DMS153 treated with DMSO at 0.1 percent for 48 hours (cell line): ENCODE results near the gene WDR54.
A peak's percentile ranks its signal among the peaks of the same experiment; 100 is the strongest.

ENCODE experiments used
- DNase-seq: peaks from one replicate; lab custom pipeline; 2025; ENCODE audit not compliant: unreplicated experiment; lab: John Stamatoyannopoulos, UW

The WDR54 gene, protein sequence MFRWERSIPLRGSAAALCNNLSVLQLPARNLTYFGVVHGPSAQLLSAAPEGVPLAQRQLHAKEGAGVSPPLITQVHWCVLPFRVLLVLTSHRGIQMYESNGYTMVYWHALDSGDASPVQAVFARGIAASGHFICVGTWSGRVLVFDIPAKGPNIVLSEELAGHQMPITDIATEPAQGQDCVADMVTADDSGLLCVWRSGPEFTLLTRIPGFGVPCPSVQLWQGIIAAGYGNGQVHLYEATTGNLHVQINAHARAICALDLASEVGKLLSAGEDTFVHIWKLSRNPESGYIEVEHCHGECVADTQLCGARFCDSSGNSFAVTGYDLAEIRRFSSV

GRCh38 chr2:74421221-74421870 lies at the start of gene WDR54, which contains the start of gene C2orf81:
WDR54 (plus strand) TSS chr2:74421730; CDS start chr2:74422154, 424 bp downstream.
C2orf81 (minus strand) TSS chr2:74421619; CDS start chr2:74421560, 59 bp downstream.
- peak; percentile 84 for DNase-seq

DNA sequence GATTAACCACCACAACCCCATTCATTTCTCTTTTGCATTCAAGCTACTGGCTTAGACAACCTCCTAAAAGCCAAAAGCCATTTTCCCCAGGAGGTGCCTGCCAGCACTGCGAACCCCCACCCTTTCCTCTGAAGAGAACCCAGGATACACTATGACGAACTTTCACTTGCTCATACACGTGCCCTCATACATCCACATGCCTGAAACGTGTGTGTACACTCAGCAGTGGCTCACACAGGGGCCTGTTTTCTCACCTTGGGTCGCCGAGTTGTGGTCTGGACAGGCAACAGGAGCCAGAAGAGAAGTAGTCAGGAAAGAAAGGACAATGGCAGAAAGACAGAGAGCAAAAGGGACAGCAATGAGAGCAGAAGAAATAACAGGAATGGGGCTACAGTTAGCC lies 48.9 kb upstream of the WDR54 start:
- DNase-seq = no peak

DNA sequence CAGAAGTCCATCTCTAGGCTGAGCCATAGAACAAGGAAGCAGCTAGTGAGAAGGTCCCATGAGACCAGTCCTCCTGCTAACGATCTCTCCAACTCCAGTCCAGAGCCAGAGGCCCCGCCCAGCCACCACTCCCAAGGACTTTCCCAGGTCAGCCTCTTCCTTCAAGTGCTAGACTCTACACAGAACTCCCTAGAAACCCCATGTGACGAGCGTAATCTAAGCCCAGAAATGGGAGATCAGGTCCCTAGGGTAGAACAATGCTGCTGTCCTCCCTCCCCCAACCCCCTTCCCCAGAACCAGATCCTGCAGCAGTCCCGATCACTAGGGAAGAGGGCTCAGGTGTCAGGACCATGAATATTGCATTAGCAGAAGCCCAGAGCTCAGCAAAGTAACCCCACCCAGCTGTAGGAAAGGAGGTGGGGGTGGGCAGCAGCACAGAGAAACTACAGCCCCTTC lies 48.3 kb upstream of the WDR54 start:
- peak; percentile 31 for DNase-seq

GRCh38 chr2:74373985-74374384 lies 47.5 kb upstream of the WDR54 start:
- no peak for DNase-seq

DNA sequence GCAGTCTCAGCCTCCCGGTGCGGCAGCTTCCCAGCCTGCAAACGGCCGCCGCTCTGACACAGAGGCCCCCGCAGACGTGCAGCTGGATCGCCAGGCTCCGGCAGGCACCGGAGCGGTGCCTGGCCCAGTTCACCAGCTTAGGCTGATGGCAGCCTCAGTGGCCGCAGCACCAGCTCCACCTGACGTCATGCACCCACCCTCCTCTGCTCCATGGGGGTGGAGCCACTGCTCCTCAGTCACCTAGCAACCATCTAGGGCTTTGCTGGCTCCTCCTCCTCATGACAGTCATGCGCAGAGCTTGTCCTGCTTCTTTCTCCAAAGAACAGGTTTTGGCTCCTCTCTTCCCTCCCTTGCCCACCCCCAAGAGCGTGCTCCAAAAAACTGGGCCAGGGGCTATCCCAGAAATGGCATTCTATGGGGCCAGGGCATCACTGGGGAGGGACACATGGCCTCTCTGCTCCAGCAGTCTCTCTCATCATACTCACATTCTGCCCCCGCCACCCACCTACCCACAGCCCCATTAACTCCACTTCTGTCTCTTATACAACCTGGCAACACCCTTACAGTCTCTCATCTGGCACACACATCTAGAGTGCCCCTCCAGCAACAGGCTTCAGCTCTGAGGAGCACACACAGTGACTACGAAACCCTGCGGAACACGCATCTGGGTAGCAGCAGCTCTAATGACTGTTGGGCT lies 46.9 kb upstream of the WDR54 start:
- peak; percentile 85 for DNase-seq

DNA sequence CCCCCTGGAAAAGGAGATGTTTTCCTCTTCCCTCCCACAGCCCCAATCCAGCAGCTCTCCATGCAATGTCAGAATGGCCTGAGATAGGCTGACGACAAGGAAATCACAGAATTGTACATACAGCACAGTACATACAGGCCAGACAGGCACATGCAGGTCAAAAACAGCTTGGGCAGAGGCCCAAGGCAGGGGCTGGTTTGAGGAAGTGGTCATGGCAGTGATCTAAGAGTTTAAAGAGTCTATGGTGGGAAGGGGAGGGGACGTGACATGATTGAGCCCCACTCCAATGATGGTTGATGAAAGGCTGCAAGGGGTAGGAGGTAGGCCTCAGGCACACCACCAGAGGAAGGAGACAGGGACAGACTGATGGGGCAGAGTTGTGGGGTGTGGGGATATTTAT lies 45.7 kb upstream of the WDR54 start:
- no peak for DNase-seq

DNA sequence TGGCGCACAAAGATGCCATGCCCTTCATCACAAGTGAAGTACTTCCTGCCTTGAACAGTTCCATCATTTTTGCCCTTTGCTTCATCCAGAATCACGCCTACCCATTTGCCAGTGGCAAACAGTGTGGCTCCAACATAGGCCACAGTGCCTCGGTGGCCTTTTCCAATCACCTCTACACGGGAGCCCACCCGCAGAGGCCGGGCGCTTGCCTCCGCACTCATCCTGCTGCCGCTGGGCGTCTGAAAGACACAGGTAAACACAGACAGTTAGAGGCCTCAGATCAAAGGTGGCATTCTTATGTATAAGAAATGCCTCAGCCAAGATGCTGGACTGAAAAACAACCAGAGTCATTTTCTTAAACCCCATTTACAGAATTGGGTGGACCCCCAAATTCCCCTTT lies 43.5 kb upstream of the WDR54 start:
- no peak for DNase-seq

DNA sequence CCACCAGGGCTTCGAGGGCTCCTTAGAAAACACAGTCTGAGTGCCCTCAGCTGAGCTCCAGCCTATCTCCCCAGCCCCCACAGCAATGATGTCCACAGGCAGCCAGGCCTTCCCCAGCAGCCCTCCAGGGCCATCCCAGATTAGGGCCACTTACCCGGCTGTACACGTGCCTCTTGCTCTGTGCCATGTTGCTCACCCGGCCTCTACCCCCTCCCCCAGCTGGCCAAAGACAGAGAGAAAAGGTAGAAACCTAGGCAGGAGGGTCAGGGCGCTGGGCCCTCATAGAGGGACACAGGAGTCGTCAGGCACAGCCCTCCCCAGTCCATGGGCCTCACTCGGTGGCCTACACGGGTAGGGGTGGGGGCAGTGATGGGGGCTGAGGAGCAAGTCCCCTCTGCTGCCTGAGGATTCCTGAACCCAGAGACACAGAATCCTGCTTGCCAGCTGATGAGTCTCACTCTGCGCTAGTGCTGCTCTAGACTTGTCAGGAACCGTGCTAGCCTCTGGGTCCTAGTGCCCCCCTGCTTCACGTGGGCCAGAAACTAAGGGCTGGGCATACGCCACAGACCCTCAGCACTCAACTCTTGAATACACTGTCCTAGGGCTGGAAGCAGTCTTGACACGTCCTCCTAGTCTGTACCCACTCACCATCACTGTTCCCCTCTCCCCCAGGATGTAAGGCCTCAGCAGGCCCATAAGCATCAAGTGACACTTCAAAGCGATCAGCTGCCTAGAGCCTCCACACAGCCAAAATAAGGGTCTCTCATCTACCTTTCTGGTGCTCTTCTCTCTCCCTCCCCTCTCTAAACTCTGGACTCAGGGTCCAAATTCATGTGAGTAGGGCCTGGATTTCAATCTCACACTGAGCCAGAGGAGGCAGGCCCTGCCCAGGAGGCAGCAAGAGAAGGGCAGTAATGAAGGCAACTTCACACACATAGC lies 41.4 kb upstream of the WDR54 start, which contains the start of gene DCTN1:
TSS of gene DCTN1 (minus strand) at position 461 of the 939 bp plus-strand sequence. CDS start at position 187, 274 bp downstream.
- no peak for DNase-seq

DNA sequence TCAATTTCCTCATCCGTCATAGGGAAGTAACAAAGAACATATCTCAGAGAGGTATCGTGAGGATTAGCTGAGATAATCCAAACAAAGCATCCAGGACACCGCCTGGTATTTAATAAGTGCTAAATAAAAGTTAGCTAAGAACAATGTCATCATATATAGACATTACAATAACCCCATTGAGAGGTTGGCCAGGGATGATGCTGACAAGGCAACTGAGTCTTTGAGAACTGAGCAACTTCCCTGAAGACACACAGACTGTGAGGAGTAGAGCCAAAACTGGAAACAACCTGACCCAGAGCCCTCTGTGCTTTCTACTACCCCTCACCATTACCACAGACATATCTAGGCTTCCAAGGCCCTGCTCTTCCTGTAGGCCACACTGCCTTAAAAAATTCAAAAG lies 39.8 kb upstream of the WDR54 start:
- no peak for DNase-seq

- no peak for DNase-seq
Observed at GRCh38 chr2:74383254-74383653, 38.3 kb upstream of the WDR54 start.

DNA sequence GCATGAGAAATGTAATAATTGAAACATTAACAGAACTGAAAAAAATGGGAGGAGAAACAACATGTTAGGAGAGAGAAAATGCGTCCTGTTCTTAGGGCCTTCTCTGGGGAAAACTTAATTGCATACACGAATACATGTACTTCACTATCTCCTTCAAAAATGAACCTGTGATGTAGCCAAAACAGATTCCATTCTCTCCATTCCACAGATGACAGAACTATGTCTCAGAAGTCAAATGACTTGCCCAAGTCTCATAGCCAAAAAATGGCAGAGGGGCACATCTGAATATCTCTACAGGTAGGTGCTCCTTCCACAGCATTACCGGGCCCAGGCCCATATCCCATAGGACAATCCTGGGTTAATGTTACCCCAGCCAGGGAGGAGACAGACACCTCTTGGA lies 37.5 kb upstream of the WDR54 start:
- DNase-seq = no peak

- DNase-seq = no peak
Observed at GRCh38 chr2:74385396-74385795, 36.1 kb upstream of the WDR54 start.

DNA sequence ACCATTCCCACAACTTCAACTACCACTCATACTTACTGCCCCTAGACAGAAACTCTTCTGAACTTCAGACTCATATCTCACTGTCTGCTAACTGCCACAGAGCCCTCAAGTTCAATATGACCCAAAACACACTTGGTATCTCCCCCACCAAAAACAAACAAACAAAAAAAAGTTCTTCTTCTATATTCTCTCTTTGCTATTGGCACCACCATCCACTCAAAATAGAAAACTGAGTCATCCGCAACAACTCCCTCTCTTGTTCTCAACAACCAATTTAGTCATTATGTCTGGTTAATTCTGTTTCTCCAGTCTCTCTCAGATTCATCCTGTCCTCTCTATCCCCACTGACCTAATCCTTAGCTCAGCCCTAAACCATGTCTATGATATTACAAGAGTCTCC lies 34.2 kb upstream of the WDR54 start:
- DNase-seq = no peak

- no peak for DNase-seq
Observed at GRCh38 chr2:74390606-74391005, 30.9 kb upstream of the WDR54 start.

DNA sequence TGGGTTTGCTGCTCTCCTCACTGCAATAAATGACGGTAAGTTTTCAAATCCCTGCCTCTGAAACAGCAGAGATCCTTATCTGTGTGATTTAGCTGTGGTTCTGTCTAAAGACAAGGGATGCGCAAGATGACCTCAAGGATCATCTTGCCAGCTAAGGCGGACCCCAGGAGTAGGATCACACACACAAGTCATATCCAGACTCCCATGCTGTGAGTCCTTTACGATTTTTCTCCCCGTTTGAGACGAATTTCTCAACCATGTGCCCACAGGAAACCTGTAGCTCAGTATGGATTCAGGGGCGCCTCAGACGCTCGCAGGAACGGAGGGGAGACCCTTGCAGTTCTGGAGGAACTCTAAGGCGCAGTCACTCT lies 30.3 kb upstream of the WDR54 start:
- no peak for DNase-seq

DNA sequence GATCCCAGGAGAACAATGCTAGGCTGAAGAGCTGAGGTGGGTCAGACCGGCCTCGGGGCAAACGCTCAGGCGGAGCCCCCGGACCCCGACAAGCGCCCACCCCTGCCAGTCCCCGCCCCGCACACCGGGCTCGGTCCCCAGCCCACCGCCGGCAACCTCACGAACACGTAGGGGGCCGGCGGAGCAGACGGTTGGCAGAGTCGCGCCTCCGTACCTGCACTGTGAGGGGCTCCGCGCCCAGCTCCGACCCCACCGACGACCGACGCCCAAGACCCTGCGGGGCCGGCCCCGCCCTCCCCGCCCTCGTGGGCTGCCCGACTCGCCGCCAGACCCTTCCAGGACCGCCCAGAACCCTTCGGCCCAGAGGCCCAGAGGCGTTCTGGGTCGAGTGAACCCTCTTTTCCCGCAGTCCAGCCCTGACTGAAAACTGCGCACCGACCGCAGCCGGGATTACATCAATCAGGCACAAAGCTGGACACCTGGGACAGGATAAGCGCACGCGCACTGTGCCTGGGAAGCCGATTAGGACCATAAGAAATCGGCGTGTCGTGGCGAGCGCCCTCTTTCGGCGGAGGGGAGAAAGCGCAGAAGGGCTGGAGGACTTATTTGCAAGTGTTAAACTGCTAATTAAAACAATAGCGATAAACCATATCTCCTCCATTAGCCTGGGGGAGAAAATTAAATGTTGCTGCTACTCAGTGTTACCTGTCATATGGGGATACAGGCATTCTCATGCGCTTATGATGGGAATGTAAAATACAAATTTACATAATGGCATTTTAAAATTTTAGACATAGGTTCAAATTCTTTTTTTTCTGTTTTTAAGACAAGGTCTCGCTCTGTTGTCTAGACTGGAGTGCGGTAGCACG lies 29.7 kb upstream of the WDR54 start:
- DNase-seq = peak; percentile 90

GRCh38 chr2:74392449-74392743 lies 29.1 kb upstream of the WDR54 start:
- no peak for DNase-seq

DNA sequence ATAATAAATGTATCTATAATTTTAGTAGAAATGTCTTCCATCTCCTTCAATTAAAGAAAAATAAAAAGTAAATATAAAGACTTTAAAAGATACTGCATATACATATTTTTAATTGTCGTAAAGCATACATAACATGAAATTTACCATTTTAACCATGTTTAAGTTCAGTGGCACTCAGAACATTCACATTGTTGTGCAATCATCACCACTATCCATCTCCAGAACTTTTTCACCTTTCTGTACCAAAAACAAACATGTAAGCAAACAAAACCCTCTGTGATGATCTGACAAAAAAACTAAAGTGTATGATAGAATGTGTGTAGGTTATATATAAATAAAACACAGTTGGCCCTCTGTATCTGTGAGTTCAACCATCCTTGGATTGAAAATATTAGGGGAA lies 28.0 kb upstream of the WDR54 start:
- DNase-seq = no peak

- no peak for DNase-seq
Observed at GRCh38 chr2:74396149-74396548, 25.4 kb upstream of the WDR54 start.

DNA sequence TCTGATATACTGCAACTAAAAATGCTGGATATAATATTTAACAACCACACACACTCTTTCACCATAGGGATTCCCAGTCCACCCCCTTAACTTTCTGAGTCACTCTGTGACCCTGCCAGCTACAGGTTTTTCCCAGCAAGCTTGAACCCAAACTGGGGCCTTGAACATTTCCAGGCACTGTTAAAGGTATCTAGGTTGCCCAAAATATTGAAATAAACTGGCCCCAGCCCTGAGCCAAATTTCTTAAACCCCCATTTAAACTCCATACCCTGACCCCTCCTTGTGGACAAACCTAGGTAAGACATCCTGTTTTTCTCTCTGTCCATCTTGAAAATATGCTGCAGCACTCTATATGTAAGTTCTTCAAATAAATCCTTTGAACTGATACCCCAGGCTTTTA lies 21.7 kb upstream of the WDR54 start:
- DNase-seq = no peak
